ENCODE data around the gene HK1. TPM values are rescaled to one million over a fixed set of nuclear protein-coding genes. Genes with fewer than 3 reads are reported as not detected.

HK1 gene
- total RNA-seq, 1 donor from 2014 or later, result 110 TPM

- Mint-ChIP-seq H3K27me3 (ENCODE audit: low read depth) (peaks cover 5% of the 10 kb centered on the region), H3K4me1 (ENCODE audit: low read depth) (peaks cover 27% of the 10 kb centered on the region)
Observed at GRCh38 chr10:69422676-69423075, 144.4 kb downstream of the HK1 start.

GRCh38 chr10:69425041-69425440 is 146.7 kb downstream of the HK1 start:
- peaks cover 22% of the 10 kb centered on the region for H3K4me1 Mint-ChIP-seq (ENCODE audit: low read depth)
- H3K4me3 Mint-ChIP-seq (ENCODE audit: unreplicated experiment), result no peak overlapping the region

More at GRCh38 chr10:69422676-69423075, 144.4 kb downstream of the HK1 start:
- H3K36me3 Mint-ChIP-seq (ENCODE audit: low read depth), result peaks cover 1% of the 10 kb centered on the region
- TF ChIP-seq CTCF (IDR thresholded peaks at IDR 0.05), result no peak
- H3K27ac Mint-ChIP-seq (ENCODE audit: unreplicated experiment), result no peak overlapping the region
- no peak overlapping the region for H3K4me3 Mint-ChIP-seq (ENCODE audit: unreplicated experiment)
- no peak for DNase-seq (ENCODE audit: low spot score)
- H3K9me3 Mint-ChIP-seq (ENCODE audit: low read depth), result no peaks in the 10 kb centered on the region

GRCh38 chr10:69425511-69426298 is 147.4 kb downstream of the HK1 start:
- peaks cover 1% of the 10 kb centered on the region for H3K36me3 Mint-ChIP-seq (ENCODE audit: low read depth)
- no peak overlapping the region for H3K4me3 Mint-ChIP-seq (ENCODE audit: unreplicated experiment)
- H3K27ac Mint-ChIP-seq (ENCODE audit: unreplicated experiment), result peak overlapping the region; percentile 84
- peaks cover 10% of the 10 kb centered on the region for H3K27me3 Mint-ChIP-seq (ENCODE audit: low read depth)
- no peak for TF ChIP-seq CTCF (IDR thresholded peaks at IDR 0.05)
- H3K9me3 Mint-ChIP-seq (ENCODE audit: low read depth), result no peaks in the 10 kb centered on the region
- H3K4me1 Mint-ChIP-seq (ENCODE audit: low read depth), result peaks cover 22% of the 10 kb centered on the region
- no peak for DNase-seq (ENCODE audit: low spot score)

More at GRCh38 chr10:69425041-69425440, 146.7 kb downstream of the HK1 start:
- TF ChIP-seq CTCF (IDR thresholded peaks at IDR 0.05), result no peak
- H3K9me3 Mint-ChIP-seq (ENCODE audit: low read depth), result no peaks in the 10 kb centered on the region
- H3K27me3 Mint-ChIP-seq (ENCODE audit: low read depth), result peaks cover 10% of the 10 kb centered on the region
- peak overlapping the region; percentile 84 for H3K27ac Mint-ChIP-seq (ENCODE audit: unreplicated experiment)
- no peak for DNase-seq (ENCODE audit: low spot score)
- H3K36me3 Mint-ChIP-seq (ENCODE audit: low read depth), result peaks cover 1% of the 10 kb centered on the region

- peaks cover 10% of the 10 kb centered on the region for H3K27me3 Mint-ChIP-seq (ENCODE audit: low read depth)
- peaks cover 22% of the 10 kb centered on the region for H3K4me1 Mint-ChIP-seq (ENCODE audit: low read depth)
- DNase-seq (ENCODE audit: low spot score), result no peak
- no peak overlapping the region for H3K4me3 Mint-ChIP-seq (ENCODE audit: unreplicated experiment)
- H3K9me3 Mint-ChIP-seq (ENCODE audit: low read depth), result no peaks in the 10 kb centered on the region
- peaks cover 1% of the 10 kb centered on the region for H3K36me3 Mint-ChIP-seq (ENCODE audit: low read depth)
- peak overlapping the region; percentile 84 for H3K27ac Mint-ChIP-seq (ENCODE audit: unreplicated experiment)
- TF ChIP-seq CTCF (IDR thresholded peaks at IDR 0.05), result no peak
Observed at GRCh38 chr10:69426376-69426727, 148.1 kb downstream of the HK1 start.

GRCh38 chr10:69428165-69428564 is 149.9 kb downstream of the HK1 start:
- Mint-ChIP-seq H3K4me1 (ENCODE audit: low read depth) (peaks cover 22% of the 10 kb centered on the region), H3K27ac (ENCODE audit: unreplicated experiment) (no peak overlapping the region), H3K9me3 (ENCODE audit: low read depth) (no peaks in the 10 kb centered on the region), H3K36me3 (ENCODE audit: low read depth) (no peaks in the 10 kb centered on the region), H3K27me3 (ENCODE audit: low read depth) (peaks cover 6% of the 10 kb centered on the region), H3K4me3 (ENCODE audit: unreplicated experiment) (no peak overlapping the region)
- TF ChIP-seq CTCF (IDR thresholded peaks at IDR 0.05), result no peak
- no peak for DNase-seq (ENCODE audit: low spot score)

All from chondrocyte (in vitro differentiated cells).